Upper lobe of right lung (tissue), 1 donor: ENCODE results near the gene TUBGCP4. TPM values are rescaled to one million over a fixed set of nuclear protein-coding genes. Genes with fewer than 3 reads are reported as not detected.
"Not testable (repeated sequence)": the region's sequence is repeated elsewhere in the genome, so short reads cannot be mapped to it uniquely, and the experiment has no call there.

Source experiments
- ATAC-seq: fragments of 200-7000 bp; cut with Tn5 transposase; one replicate; pipeline ENCODE4 v1.9.1; 2020; ENCODE audit warnings: mild to moderate bottlenecking, moderate library complexity
- DNase-seq: peaks from one replicate; pipeline ENCODE4 v3.0.0-alpha.2; 2020
- H3K27ac ChIP-seq: fragments of 200-600 bp; one replicate; pipeline ENCODE4 v1.8.0; 2022
- H3K27me3 ChIP-seq: fragments of 200-600 bp; one replicate; pipeline ENCODE4 v1.8.0; 2022; ENCODE audit warnings: mild to moderate bottlenecking
- H3K36me3 ChIP-seq: fragments of 200-600 bp; one replicate; pipeline ENCODE4 v1.8.0; 2022
- H3K4me1 ChIP-seq: fragments of 200-600 bp; one replicate; pipeline ENCODE4 v1.8.0; 2022
- H3K4me3 ChIP-seq: fragments of 200-600 bp; one replicate; pipeline ENCODE4 v1.8.0; 2022; ENCODE audit warnings: mild to moderate bottlenecking
- H3K9me3 ChIP-seq: fragments of 200-600 bp; one replicate; pipeline ENCODE4 v1.8.0; 2022
- intact Hi-C: fragments of 100-400 bp; cut with DNase I; formaldehyde crosslinking; loops from one replicate; pipeline ENCODE4 v1.11.0; 2022
- total RNA-seq: library from RNA; stranded (reverse); fragmentation: NEBNext Ultra II Directional; extraction: Animal tissue kit (Norgen Biotek cat#: 25700); gene quantifications from one replicate; pipeline ENCODE4 v1.2.1, GENCODE V29; 2021
- TF ChIP-seq, protein P1 (sequence below): fragments of 200-600 bp; IDR thresholded peaks from one replicate; pipeline ENCODE4 v1.8.0; 2022; ENCODE audit warnings: antibody characterized with exemption
- donor health status: DM: no; HTN: yes; CAD: no; lungs with severe emphysema.

The TUBGCP4 gene
- total RNA-seq, 1 donor from 2014 or later, result 21.3 TPM

DNA sequence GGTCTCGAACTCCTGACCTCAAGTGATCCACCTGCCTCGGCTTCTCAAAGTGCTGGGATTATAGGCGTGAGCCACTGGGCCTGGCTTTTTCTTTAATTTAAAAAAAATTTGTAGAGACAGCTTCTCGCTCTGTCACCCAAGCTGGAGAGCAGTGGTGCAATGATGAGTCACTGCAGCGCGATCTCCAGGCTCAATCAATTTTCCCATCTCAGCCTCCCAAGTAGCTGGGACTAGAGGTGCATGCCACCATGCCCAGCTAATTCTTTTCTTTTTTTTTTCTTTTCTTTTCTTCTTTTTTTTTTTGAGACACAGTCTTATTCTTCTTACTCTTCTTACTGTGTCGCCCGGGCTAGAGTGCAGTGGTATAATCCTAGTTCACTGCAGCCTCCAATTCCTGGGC, 19.8 kb downstream of the TUBGCP4 start:
- intact Hi-C loops, result no loop called here
- DNase-seq (no peak), ATAC-seq (no peak)
- Histone ChIP-seq H3K4me3 (no peak overlapping the region), H3K27me3 (no peaks in the 10 kb centered on the region), H3K4me1 (no peaks in the 10 kb centered on the region), H3K27ac (no peak overlapping the region), H3K36me3 (peaks cover 43% of the 10 kb centered on the region), H3K9me3 (no peaks in the 10 kb centered on the region)
- TF ChIP-seq, protein P1, sequence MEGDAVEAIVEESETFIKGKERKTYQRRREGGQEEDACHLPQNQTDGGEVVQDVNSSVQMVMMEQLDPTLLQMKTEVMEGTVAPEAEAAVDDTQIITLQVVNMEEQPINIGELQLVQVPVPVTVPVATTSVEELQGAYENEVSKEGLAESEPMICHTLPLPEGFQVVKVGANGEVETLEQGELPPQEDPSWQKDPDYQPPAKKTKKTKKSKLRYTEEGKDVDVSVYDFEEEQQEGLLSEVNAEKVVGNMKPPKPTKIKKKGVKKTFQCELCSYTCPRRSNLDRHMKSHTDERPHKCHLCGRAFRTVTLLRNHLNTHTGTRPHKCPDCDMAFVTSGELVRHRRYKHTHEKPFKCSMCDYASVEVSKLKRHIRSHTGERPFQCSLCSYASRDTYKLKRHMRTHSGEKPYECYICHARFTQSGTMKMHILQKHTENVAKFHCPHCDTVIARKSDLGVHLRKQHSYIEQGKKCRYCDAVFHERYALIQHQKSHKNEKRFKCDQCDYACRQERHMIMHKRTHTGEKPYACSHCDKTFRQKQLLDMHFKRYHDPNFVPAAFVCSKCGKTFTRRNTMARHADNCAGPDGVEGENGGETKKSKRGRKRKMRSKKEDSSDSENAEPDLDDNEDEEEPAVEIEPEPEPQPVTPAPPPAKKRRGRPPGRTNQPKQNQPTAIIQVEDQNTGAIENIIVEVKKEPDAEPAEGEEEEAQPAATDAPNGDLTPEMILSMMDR, result no peak

DNA sequence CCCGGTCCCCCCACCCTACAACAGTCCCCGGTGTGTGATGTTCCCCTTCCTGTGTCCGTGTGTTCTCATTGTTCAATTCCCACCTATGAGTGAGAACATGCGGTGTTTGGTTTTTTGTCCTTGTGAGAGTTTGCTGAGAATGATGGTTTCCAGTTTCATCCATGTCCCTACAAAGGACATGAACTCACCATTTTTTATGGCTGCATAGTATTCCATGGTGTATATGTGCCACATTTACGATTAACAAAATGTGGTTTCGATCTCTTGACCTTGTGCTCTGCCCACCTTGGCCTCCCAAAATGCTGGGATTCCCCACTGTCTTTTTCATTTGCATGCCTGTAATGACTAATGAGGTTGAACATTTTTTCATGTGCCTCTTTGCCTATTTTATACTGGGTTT, 22.7 kb downstream of the TUBGCP4 start:
- H3K9me3 ChIP-seq, ATAC-seq, DNase-seq, H3K27me3 ChIP-seq, H3K4me3 ChIP-seq, H3K4me1 ChIP-seq, intact Hi-C loops, H3K27ac ChIP-seq: not testable (repeated sequence)
- peaks cover 45% of the 10 kb centered on the region for H3K36me3 ChIP-seq

DNA sequence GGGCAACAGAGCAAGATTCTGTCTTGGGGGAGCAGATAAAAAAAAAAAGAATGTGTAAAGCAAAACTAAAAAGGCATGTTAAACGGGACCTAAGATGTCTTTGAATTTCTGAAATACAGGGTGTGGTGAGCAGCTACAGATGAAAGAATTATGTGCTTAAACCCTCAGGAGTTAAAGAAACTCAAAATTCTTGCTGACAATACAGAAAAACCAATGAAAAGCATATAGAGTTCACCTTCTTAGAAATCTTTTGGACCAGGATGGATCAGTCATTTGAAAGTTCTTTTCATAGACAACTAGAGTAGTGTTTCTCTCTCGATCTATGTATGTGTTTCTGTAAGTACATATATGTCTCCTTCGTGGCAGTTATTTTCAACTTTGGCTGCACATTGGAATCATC, 31.4 kb downstream of the TUBGCP4 start:
- Histone ChIP-seq H3K36me3 (peaks cover 100% of the 10 kb centered on the region), H3K4me1 (no peaks in the 10 kb centered on the region), H3K9me3 (no peaks in the 10 kb centered on the region), H3K27me3 (no peaks in the 10 kb centered on the region), H3K27ac (no peak overlapping the region), H3K4me3 (no peak overlapping the region)
- ATAC-seq (no peak), DNase-seq (no peak)
- intact Hi-C loops, result no loop called here
- TF ChIP-seq, protein P1, result no peak

DNA sequence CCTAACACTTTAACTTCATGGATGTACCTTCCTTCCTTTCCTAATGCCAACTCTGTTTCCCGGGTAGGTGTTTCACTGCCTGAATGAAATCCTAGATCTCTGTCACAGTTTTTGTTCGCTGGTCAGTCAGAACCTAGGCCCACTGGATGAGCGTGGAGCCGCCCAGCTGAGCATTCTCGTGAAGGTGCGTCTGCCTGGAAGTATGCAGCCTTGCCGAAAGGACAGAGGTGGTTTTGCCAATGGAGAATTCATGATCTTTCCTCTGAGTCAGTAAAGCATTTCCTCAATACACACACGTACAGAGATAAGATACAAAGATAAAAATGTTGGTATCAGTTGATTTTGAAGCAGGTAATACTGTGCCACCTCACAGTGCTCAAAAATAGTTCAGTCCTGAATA, 32.7 kb downstream of the TUBGCP4 start:
- TF ChIP-seq, protein P1, result no peak
- Histone ChIP-seq H3K36me3 (peaks cover 100% of the 10 kb centered on the region), H3K27me3 (no peaks in the 10 kb centered on the region), H3K27ac (no peak overlapping the region), H3K4me3 (no peak overlapping the region), H3K9me3 (no peaks in the 10 kb centered on the region), H3K4me1 (no peaks in the 10 kb centered on the region)
- intact Hi-C loops, result no loop called here
- no peak for DNase-seq
- ATAC-seq, result no peak

DNA sequence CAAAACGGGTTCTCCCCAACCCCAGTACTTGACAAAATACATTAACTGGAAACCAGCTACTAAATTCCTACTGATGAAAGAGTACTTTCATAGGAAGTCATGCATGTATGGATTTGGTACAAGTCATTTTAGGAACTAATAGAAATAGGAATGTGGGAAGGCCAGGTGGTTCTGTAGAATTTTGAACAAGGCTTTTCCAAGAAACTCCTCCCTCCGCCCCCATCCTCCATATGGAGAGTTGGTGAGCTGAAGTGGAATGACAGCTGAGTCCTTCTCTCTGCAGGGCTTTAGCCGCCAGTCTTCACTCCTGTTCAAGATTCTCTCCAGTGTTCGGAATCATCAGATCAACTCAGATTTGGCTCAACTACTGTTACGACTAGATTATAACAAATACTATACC, 33.2 kb downstream of the TUBGCP4 start:
- TF ChIP-seq, protein P1, result no peak
- Histone ChIP-seq H3K27ac (no peak overlapping the region), H3K4me3 (no peak overlapping the region), H3K9me3 (no peaks in the 10 kb centered on the region), H3K36me3 (peaks cover 100% of the 10 kb centered on the region), H3K27me3 (no peaks in the 10 kb centered on the region), H3K4me1 (no peaks in the 10 kb centered on the region)
- ATAC-seq (no peak), DNase-seq (no peak)
- intact Hi-C loops, result no loop called here

DNA sequence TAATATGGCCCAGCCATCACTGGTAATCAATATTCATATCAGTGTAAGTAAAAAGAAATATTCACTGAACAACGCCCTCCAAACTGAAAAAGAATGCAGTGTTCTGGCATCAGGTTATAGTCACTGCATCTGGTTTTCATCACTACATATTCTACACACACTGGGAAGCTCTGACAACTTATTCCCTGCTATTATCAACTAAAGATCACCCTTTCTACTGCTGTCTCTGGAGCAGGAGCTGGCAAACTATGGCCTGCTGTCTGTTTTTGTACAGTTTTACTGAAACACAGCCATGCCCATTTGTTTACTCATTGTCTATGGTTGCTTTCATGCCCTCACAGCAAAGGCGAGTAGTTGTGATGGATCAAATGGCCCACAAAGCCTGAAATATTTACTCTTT, 35.3 kb downstream of the TUBGCP4 start:
- intact Hi-C loops, result no loop called here
- Histone ChIP-seq H3K4me3 (no peak overlapping the region), H3K36me3 (peaks cover 90% of the 10 kb centered on the region), H3K9me3 (no peaks in the 10 kb centered on the region), H3K27me3 (no peaks in the 10 kb centered on the region), H3K27ac (no peak overlapping the region), H3K4me1 (no peaks in the 10 kb centered on the region)
- DNase-seq, result no peak
- TF ChIP-seq, protein P1, result no peak
- ATAC-seq, result no peak
